Measurements from ENCODE around the gene PRR15. TPM values are rescaled to one million over a fixed set of nuclear protein-coding genes. Genes with fewer than 3 reads are reported as not detected.

PRR15 gene
- total RNA-seq, 2 donors from 2014 or later, result not detected

GRCh38 chr7:29561271-29561670 is 2.4 kb upstream of the PRR15 start:
- H3K4me3 Mint-ChIP-seq, result no peak overlapping the region
- peaks cover 58% of the 10 kb centered on the region for H3K27me3 Mint-ChIP-seq
- ATAC-seq (replicated peaks), result no peak
- peaks cover 8% of the 10 kb centered on the region for H3K4me1 Mint-ChIP-seq
- no peak overlapping the region for H3K27ac Mint-ChIP-seq
- H3K9me3 Mint-ChIP-seq, result peaks cover 5% of the 10 kb centered on the region
- H3K36me3 Mint-ChIP-seq (ENCODE audit: low read depth), result no peaks in the 10 kb centered on the region

GRCh38 chr7:29562307-29562706 is 1.3 kb upstream of the PRR15 start:
- H3K4me1 Mint-ChIP-seq, result peaks cover 8% of the 10 kb centered on the region
- ATAC-seq (replicated peaks), result no peak
- H3K36me3 Mint-ChIP-seq (ENCODE audit: low read depth), result no peaks in the 10 kb centered on the region
- peaks cover 66% of the 10 kb centered on the region for H3K27me3 Mint-ChIP-seq
- H3K4me3 Mint-ChIP-seq, result no peak overlapping the region
- H3K9me3 Mint-ChIP-seq, result peaks cover 5% of the 10 kb centered on the region
- H3K27ac Mint-ChIP-seq, result no peak overlapping the region

GRCh38 chr7:29564496-29565223 is 1.0 kb downstream of the PRR15 start:
- peak overlapping the region; percentile 63 for H3K4me3 Mint-ChIP-seq
- peaks cover 5% of the 10 kb centered on the region for H3K9me3 Mint-ChIP-seq
- ATAC-seq (replicated peaks), result no peak
- peaks cover 8% of the 10 kb centered on the region for H3K4me1 Mint-ChIP-seq
- H3K36me3 Mint-ChIP-seq (ENCODE audit: low read depth), result no peaks in the 10 kb centered on the region
- H3K27me3 Mint-ChIP-seq, result peaks cover 63% of the 10 kb centered on the region
- no peak overlapping the region for H3K27ac Mint-ChIP-seq

- Mint-ChIP-seq H3K27ac (no peak overlapping the region), H3K4me1 (peaks cover 8% of the 10 kb centered on the region), H3K9me3 (peaks cover 5% of the 10 kb centered on the region), H3K36me3 (ENCODE audit: low read depth) (no peaks in the 10 kb centered on the region), H3K27me3 (peaks cover 63% of the 10 kb centered on the region), H3K4me3 (peak overlapping the region; percentile 15)
- ATAC-seq (replicated peaks), result no peak
Measured at GRCh38 chr7:29565224-29565630, 1.6 kb downstream of the PRR15 start.

- no peaks in the 10 kb centered on the region for H3K36me3 Mint-ChIP-seq (ENCODE audit: low read depth)
- H3K27ac Mint-ChIP-seq, result no peak overlapping the region
- H3K4me1 Mint-ChIP-seq, result peaks cover 8% of the 10 kb centered on the region
- H3K27me3 Mint-ChIP-seq, result peaks cover 61% of the 10 kb centered on the region
- H3K9me3 Mint-ChIP-seq, result peaks cover 5% of the 10 kb centered on the region
- no peak for ATAC-seq (replicated peaks)
- peak overlapping the region; percentile 15 for H3K4me3 Mint-ChIP-seq
Measured at GRCh38 chr7:29565634-29565981, 2.0 kb downstream of the PRR15 start.

- Mint-ChIP-seq H3K9me3 (peaks cover 5% of the 10 kb centered on the region), H3K27ac (no peak overlapping the region), H3K36me3 (ENCODE audit: low read depth) (no peaks in the 10 kb centered on the region), H3K4me1 (peaks cover 8% of the 10 kb centered on the region), H3K27me3 (peaks cover 61% of the 10 kb centered on the region), H3K4me3 (peak overlapping the region; percentile 15)
- no peak for ATAC-seq (replicated peaks)
Measured at GRCh38 chr7:29565982-29566746, 2.5 kb downstream of the PRR15 start.

- Mint-ChIP-seq H3K27ac (no peak overlapping the region), H3K4me1 (peaks cover 8% of the 10 kb centered on the region), H3K9me3 (no peaks in the 10 kb centered on the region), H3K36me3 (ENCODE audit: low read depth) (no peaks in the 10 kb centered on the region), H3K4me3 (no peak overlapping the region), H3K27me3 (peaks cover 54% of the 10 kb centered on the region)
- ATAC-seq (replicated peaks), result no peak
Measured at GRCh38 chr7:29567174-29567573, 3.5 kb downstream of the PRR15 start.

GRCh38 chr7:29569648-29570047 is 6.0 kb downstream of the PRR15 start:
- Mint-ChIP-seq H3K36me3 (ENCODE audit: low read depth) (no peaks in the 10 kb centered on the region), H3K4me3 (no peak overlapping the region), H3K27ac (no peak overlapping the region), H3K4me1 (peaks cover 5% of the 10 kb centered on the region), H3K27me3 (peaks cover 60% of the 10 kb centered on the region), H3K9me3 (no peaks in the 10 kb centered on the region)
- ATAC-seq (replicated peaks), result no peak

- no peak for ATAC-seq (replicated peaks)
- Mint-ChIP-seq H3K27me3 (peaks cover 44% of the 10 kb centered on the region), H3K9me3 (peaks cover 7% of the 10 kb centered on the region), H3K4me1 (no peaks in the 10 kb centered on the region), H3K4me3 (no peak overlapping the region), H3K36me3 (ENCODE audit: low read depth) (no peaks in the 10 kb centered on the region), H3K27ac (no peak overlapping the region)
Measured at GRCh38 chr7:29572558-29572957, 8.9 kb downstream of the PRR15 start.

GRCh38 chr7:29573567-29573966 is 9.9 kb downstream of the PRR15 start:
- Mint-ChIP-seq H3K36me3 (ENCODE audit: low read depth) (no peaks in the 10 kb centered on the region), H3K27ac (no peak overlapping the region), H3K27me3 (peaks cover 36% of the 10 kb centered on the region), H3K9me3 (peaks cover 7% of the 10 kb centered on the region), H3K4me1 (no peaks in the 10 kb centered on the region), H3K4me3 (no peak overlapping the region)
- ATAC-seq (replicated peaks), result no peak

- Mint-ChIP-seq H3K27ac (no peak overlapping the region), H3K4me1 (no peaks in the 10 kb centered on the region), H3K4me3 (no peak overlapping the region), H3K27me3 (peaks cover 32% of the 10 kb centered on the region), H3K9me3 (peaks cover 7% of the 10 kb centered on the region), H3K36me3 (ENCODE audit: low read depth) (no peaks in the 10 kb centered on the region)
- ATAC-seq (replicated peaks), result no peak
Measured at GRCh38 chr7:29574659-29575058, 11.0 kb downstream of the PRR15 start.

GRCh38 chr7:29587195-29587808 is 23.7 kb downstream of the PRR15 start:
- Mint-ChIP-seq H3K4me3 (no peak overlapping the region), H3K27me3 (no peaks in the 10 kb centered on the region), H3K9me3 (no peaks in the 10 kb centered on the region), H3K27ac (no peak overlapping the region), H3K36me3 (ENCODE audit: low read depth) (no peaks in the 10 kb centered on the region), H3K4me1 (no peaks in the 10 kb centered on the region)
- ATAC-seq (replicated peaks), result no peak

- no peaks in the 10 kb centered on the region for H3K4me1 Mint-ChIP-seq
- H3K27me3 Mint-ChIP-seq, result no peaks in the 10 kb centered on the region
- no peak overlapping the region for H3K27ac Mint-ChIP-seq
- no peaks in the 10 kb centered on the region for H3K36me3 Mint-ChIP-seq (ENCODE audit: low read depth)
- no peak for ATAC-seq (replicated peaks)
- H3K9me3 Mint-ChIP-seq, result no peaks in the 10 kb centered on the region
- no peak overlapping the region for H3K4me3 Mint-ChIP-seq
Measured at GRCh38 chr7:29588212-29588611, 24.6 kb downstream of the PRR15 start.

- Mint-ChIP-seq H3K27me3 (no peaks in the 10 kb centered on the region), H3K9me3 (no peaks in the 10 kb centered on the region), H3K4me3 (no peak overlapping the region), H3K4me1 (no peaks in the 10 kb centered on the region), H3K27ac (no peak overlapping the region), H3K36me3 (ENCODE audit: low read depth) (no peaks in the 10 kb centered on the region)
- no peak for ATAC-seq (replicated peaks)
Measured at GRCh38 chr7:29588900-29589696, 25.5 kb downstream of the PRR15 start.
